Stimulated activated CD8-positive, alpha-beta memory T cell treated with anti-CD3 and anti-CD28 coated beads, Interleukin-7, amount 100 ng/mL, for 1 hour (primary cell): Measurements from ENCODE around the gene ZNF264.
"Not testable (repeated sequence)": the region's sequence is repeated elsewhere in the genome, so short reads cannot be mapped to it uniquely, and the experiment has no call there.

Experiments used
- DNase-seq, 2 donors: peaks; one replicate each; pipeline ENCODE4 v3.0.0-alpha.2; 2020; ENCODE audit warnings: low read depth in 2 of 2

The ZNF264 gene

GRCh38 chr19:57191141-57192076, at the start of gene ZNF264:
TSS of gene ZNF264 (plus strand) at chr19:57191500. CDS start at chr19:57191914, 414 bp downstream.
- DNase-seq = peak; percentile 72 to 78

- DNase-seq = no peak
Measured at GRCh38 chr19:57141699-57142098, 49.6 kb upstream of the ZNF264 start.

- no peak for DNase-seq
Measured at GRCh38 chr19:57152921-57153320, 38.4 kb upstream of the ZNF264 start.

- no peak for DNase-seq
Measured at GRCh38 chr19:57161985-57162539, 29.2 kb upstream of the ZNF264 start.

GRCh38 chr19:57165846-57166245, 25.5 kb upstream of the ZNF264 start:
- no peak for DNase-seq

GRCh38 chr19:57167385-57167784, 23.9 kb upstream of the ZNF264 start, which contains the start of gene DUXA:
TSS of gene DUXA (minus strand) at chr19:57167485. CDS start at chr19:57167443, 42 bp downstream.
- DNase-seq = no peak

GRCh38 chr19:57171551-57172081, 19.7 kb upstream of the ZNF264 start:
- DNase-seq = peak in 1 of 2 donors; percentile 17

GRCh38 chr19:57190301-57190700, 999 bp upstream of the ZNF264 start:
- DNase-seq = no peak

GRCh38 chr19:57192077-57192420, 749 bp downstream of the ZNF264 start:
- DNase-seq = no peak

- DNase-seq = no peak
Measured at GRCh38 chr19:57192993-57193392, 1.7 kb downstream of the ZNF264 start.

- not testable (repeated sequence) for DNase-seq
Measured at GRCh38 chr19:57197874-57198273, 6.6 kb downstream of the ZNF264 start.

GRCh38 chr19:57202160-57202559, 10.9 kb downstream of the ZNF264 start:
- DNase-seq = no peak

GRCh38 chr19:57210381-57210780, 19.1 kb downstream of the ZNF264 start:
- no peak for DNase-seq

GRCh38 chr19:57212109-57212508, 20.8 kb downstream of the ZNF264 start:
- DNase-seq = no peak

- DNase-seq = no peak
Measured at GRCh38 chr19:57227502-57227901, 36.2 kb downstream of the ZNF264 start.

GRCh38 chr19:57231686-57232085, 40.4 kb downstream of the ZNF264 start:
- no peak for DNase-seq

- no peak for DNase-seq
Measured at GRCh38 chr19:57233207-57233606, 41.9 kb downstream of the ZNF264 start.

GRCh38 chr19:57239982-57240310, 48.6 kb downstream of the ZNF264 start:
- no peak for DNase-seq

- DNase-seq = peak; percentile 92
Measured at GRCh38 chr19:57240311-57241090, 49.2 kb downstream of the ZNF264 start, which contains the start of gene ZNF805. TSS of gene ZNF805 (plus strand) at chr19:57240632. CDS start at chr19:57240892, 260 bp downstream.

GRCh38 chr19:57241176-57241575, 49.9 kb downstream of the ZNF264 start:
- DNase-seq = no peak

GRCh38 chr19:57242821-57243220, 51.5 kb downstream of the ZNF264 start:
- DNase-seq = no peak

- DNase-seq = no peak
Measured at GRCh38 chr19:57244513-57244912, 53.2 kb downstream of the ZNF264 start.
